ENCODE measurements around the gene KRT15. TPM values are rescaled to one million over a fixed set of nuclear protein-coding genes. Genes with fewer than 3 reads are reported as not detected.

The KRT15 gene
- total and polyA plus RNA-seq, 2 donors (not counting 1 experiment from before 2014, with no cell fraction given), result not detected

- Histone ChIP-seq H3K9me3 (ENCODE audit: control extremely low read depth in 1 of 3, control insufficient read depth in 2 of 3, insufficient read depth in 1 of 3, low read length in 2 of 3) (no peaks in the 10 kb centered on the region), H3K4me2 (replicated peaks; ENCODE audit: low read depth, low read length, poor library complexity, severe bottlenecking) (no peak overlapping the region), H3K27ac (ENCODE audit: low read length in 2 of 2) (no peak overlapping the region), H2AFZ (ENCODE audit: insufficient read depth, low read depth, low read length, poor library complexity, severe bottlenecking) (no peak overlapping the region), H3K36me3 (replicated peaks in 1 of 2; ENCODE audit: control extremely low read depth in 1 of 2, control insufficient read depth in 1 of 2, extremely low read depth in 1 of 2, insufficient read depth in 2 of 2, low read length in 1 of 2) (no peaks in the 10 kb centered on the region), H3K9ac (ENCODE audit: low read length) (no peak overlapping the region), H3K27me3 (replicated peaks in 1 of 4; ENCODE audit: control extremely low read depth in 1 of 4, control insufficient read depth in 3 of 4, insufficient read depth in 4 of 4, low read length in 3 of 4) (no peaks in the 10 kb centered on the region), H3K79me2 (ENCODE audit: control insufficient read depth, insufficient read depth, low read length) (no peaks in the 10 kb centered on the region), H3K4me3 (ENCODE audit: control extremely low read depth in 1 of 5, extremely low read depth in 1 of 5, insufficient read depth in 1 of 5, low read depth in 2 of 5, low read length in 4 of 5) (no peak overlapping the region), H3K4me1 (ENCODE audit: control insufficient read depth in 2 of 2, insufficient read depth in 2 of 2, low read length in 2 of 2) (peaks cover 0 to 3% of the 10 kb centered on the region in 2 donors), H4K20me1 (ENCODE audit: control insufficient read depth, insufficient read depth, low read length, poor library complexity, severe bottlenecking) (no peaks in the 10 kb centered on the region)
- no peak for TF ChIP-seq EZH2 (IDR thresholded peaks at IDR 0.05; ENCODE audit: borderline replicate concordance, insufficient read depth, low read depth, low read length, poor library complexity, severe bottlenecking)
- no peak for TF ChIP-seq CTCF (IDR thresholded peaks at IDR 0.05)
- CTCF ChIA-PET, result interaction anchor here (1.2 kb wide), 1 partner anchor 43 kb away, joined by 4 read pairs; no protein-coding TSS in a partner anchor
- peaks cover 3% of the 10 kb centered on the region for H3K4me1 Mint-ChIP-seq
- no peaks in the 10 kb centered on the region for H3K9me3 Mint-ChIP-seq (ENCODE audit: insufficient read depth)
- intact Hi-C loops (cut with micrococcal nuclease), result no loop called here
- no peak overlapping the region for H3K4me3 Mint-ChIP-seq
- POLR2A ChIA-PET, result no interaction called here
- DNase-seq, result no peak
- no peak overlapping the region for H3K27ac Mint-ChIP-seq
- 76% methylated on average over 9 of the region's 14 CpGs for WGBS (ENCODE audit: insufficient coverage)
- peaks cover 4% of the 10 kb centered on the region for H3K27me3 Mint-ChIP-seq
- ATAC-seq (ENCODE audit: low read depth), result no peak
These were observed 12.6 kb downstream of the KRT15 start for GRCh38 chr17:41505809-41506767.

Measured in B cell (primary cell).